ENCODE data around the gene RPTN.

RPTN gene

GRCh38 chr1:152104854-152105253 is 54.2 kb downstream of the RPTN start:
- Histone ChIP-seq H3F3A (ENCODE audit: insufficient read depth) (no peaks in the 10 kb centered on the region), H3K27me3 (ENCODE audit: low read length) (no peaks in the 10 kb centered on the region)
- TF ChIP-seq EZH2phosphoT487 (conservative IDR thresholded peaks at IDR 0.05; ENCODE audit: low read length) (no peak), CTCF (IDR thresholded peaks at IDR 0.05; ENCODE audit: insufficient read depth, low read length, poor library complexity, severe bottlenecking) (no peak)

More at GRCh38 chr1:152104854-152105253, 54.2 kb downstream of the RPTN start:
- no peak overlapping the region for H3K4me2 ChIP-seq (ENCODE audit: low read depth, low read length, poor library complexity, severe bottlenecking)
- H2AFZ ChIP-seq (ENCODE audit: low read depth, low read length, severe bottlenecking), result no peak overlapping the region
- H3K4me3 ChIP-seq (ENCODE audit: insufficient read depth, low read length, poor library complexity, severe bottlenecking), result no peak overlapping the region
- no peak overlapping the region for H3K9ac ChIP-seq (ENCODE audit: low read length)
- H4K20me1 ChIP-seq (ENCODE audit: low read depth, low read length), result no peaks in the 10 kb centered on the region
- H3K9me2 ChIP-seq (replicated peaks; ENCODE audit: insufficient read depth, low read length), result no peaks in the 10 kb centered on the region
- H3K79me2 ChIP-seq (ENCODE audit: insufficient read depth, low read length), result no peaks in the 10 kb centered on the region
- H3K9me3 ChIP-seq (ENCODE audit: insufficient read depth, low read length), result no peaks in the 10 kb centered on the region
- H3K27ac ChIP-seq (ENCODE audit: low read depth, low read length), result no peak overlapping the region
- no peaks in the 10 kb centered on the region for H3K36me3 ChIP-seq (ENCODE audit: low read length)

All from SU-DHL-6 (cell line).